GM19463 (cell line): ENCODE results near the gene TAS2R60.
"Not testable (repeated sequence)": the region's sequence is repeated elsewhere in the genome, so short reads cannot be mapped to it uniquely, and the experiment has no call there.

Experiments used
- ATAC-seq: cut with Tn5 transposase; IDR thresholded peaks from one replicate; pipeline ENCODE4 v1.9.1; 2021; ENCODE audit warnings: mild to moderate bottlenecking, moderate library complexity; ENCODE audit not compliant: unreplicated experiment

Gene TAS2R60

GRCh38 chr7:143410521-143411004, 32.7 kb upstream of the TAS2R60 start:
- no peak for ATAC-seq

- no peak for ATAC-seq
Measured at GRCh38 chr7:143411976-143412708, 31.1 kb upstream of the TAS2R60 start.

DNA sequence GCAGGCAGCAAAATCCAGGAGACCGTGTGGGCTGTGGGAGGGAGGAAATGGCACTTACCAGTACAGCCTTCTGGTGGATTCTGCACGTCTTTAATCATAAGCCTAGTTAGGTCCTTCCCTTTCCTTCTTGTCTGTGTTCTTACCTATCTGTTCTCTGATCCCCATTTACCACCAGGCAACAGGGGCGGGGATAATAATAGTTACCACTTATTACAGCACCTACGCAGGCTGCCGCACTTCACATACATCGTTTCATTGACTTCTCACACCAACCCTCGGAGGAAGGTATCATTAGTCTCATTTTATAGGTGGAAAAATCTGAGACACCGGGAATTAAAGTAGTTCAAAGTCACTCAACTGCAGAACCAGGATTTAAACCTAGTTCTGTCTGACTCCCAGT, 30.1 kb upstream of the TAS2R60 start:
- no peak for ATAC-seq

DNA sequence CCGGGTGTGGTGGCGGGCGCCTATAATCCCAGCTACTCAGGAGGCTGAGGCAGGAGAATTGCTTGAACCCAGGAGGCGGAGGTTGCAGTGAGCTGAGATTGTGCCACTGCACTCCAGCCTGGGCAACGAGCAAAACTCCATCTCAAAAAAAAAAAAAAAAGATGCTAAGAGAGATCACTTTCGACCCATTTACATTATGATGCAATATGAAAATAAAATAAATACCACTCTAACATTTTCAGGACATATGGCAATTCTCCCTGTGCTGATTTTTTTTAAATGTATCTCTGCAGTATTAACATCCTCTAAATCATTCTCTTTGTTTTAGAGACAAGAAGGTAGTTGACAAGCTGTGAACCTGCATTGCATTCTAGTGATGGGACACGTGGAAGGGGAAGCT, 28.0 kb upstream of the TAS2R60 start:
- ATAC-seq: not testable (repeated sequence)

DNA sequence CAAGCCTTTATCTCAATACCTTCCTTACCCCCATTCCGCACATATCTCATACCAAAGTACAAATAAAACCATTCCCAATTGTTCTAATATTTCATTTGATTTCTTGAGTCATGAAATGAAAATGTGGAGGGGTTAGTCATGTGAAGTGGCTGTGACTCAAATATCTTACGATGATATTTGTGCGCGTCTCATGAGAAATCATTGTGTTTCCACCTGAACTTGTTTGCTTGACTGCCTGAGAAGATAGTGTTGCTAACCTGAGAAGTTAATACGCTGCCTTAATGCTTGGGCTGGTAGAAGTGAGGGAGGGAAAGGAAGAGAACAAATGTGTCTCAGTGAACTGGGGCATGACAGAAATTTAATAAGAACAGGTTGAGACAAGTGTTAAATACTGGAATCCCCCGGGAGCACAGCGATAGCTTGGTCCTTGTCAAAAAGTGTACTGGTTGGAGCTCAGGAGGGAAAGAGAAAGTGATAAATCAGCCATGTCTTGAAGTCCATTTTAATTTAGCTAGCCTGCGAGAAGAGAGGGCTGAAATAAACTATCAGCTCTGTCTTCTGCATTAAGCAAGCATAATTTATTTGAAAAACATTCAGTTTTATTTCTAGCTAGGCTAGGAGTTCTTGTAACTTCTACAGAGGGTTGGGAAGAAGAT, 27.4 kb upstream of the TAS2R60 start:
- ATAC-seq: no peak

DNA sequence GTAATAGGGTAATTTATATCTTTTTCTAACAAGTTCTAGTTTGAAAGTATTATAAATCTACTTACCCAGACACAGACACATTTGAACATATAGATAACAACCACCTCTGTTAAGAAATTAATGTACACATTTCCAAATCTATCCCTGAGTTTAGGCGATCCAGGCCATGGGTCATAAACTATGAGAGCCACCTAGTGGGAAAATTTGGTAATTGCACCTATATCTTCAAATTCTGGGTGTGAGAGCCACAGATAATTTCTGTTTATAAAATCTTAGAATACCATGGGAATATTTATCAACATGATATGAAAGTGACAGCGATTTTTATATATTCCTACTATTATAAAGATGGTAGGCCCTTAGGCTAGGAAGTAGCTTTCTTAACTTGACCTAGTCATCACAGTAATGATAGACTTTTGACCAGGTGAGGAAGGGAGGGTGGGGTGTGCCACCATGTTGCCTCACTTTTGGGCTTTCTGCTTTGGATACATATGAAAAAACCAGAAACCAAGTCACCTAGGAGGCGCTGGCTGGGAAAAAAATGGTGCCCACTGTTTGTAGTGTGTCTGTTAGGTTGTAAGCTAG, 26.6 kb upstream of the TAS2R60 start:
- no peak for ATAC-seq

DNA sequence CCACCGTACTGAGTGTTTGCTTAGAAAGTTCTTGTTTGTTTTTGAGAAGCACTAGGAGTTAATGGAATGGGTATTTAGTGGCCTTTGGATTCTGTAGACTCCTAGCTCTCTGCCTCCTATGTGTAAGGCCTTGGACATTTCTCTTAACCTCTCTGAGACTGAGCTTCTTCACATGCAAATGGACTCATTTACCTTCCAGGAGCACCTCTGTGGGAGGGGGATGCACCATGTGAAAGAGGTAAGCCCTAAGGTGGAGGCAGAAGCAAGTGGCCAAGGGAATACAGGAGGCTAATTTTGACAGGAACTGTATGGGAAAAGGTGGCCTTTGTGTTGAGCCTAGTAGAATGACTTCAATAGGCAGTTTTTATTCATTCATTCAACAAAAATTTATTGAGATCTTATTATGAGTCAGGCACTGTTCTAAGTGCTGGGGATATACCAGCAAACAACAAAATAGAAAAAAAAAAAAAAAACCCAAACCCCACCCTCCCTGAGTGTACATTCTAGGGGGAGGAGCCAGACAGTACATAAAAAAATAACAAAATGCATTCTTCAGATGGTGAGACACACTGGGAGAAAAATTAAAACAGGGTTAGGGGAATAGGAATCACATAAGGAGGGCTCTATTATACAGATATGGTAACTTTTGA, 25.4 kb upstream of the TAS2R60 start:
- no peak for ATAC-seq

- no peak for ATAC-seq
Measured at GRCh38 chr7:143418681-143419458, 24.4 kb upstream of the TAS2R60 start.

- no peak for ATAC-seq
Measured at GRCh38 chr7:143419880-143420279, 23.4 kb upstream of the TAS2R60 start.

DNA sequence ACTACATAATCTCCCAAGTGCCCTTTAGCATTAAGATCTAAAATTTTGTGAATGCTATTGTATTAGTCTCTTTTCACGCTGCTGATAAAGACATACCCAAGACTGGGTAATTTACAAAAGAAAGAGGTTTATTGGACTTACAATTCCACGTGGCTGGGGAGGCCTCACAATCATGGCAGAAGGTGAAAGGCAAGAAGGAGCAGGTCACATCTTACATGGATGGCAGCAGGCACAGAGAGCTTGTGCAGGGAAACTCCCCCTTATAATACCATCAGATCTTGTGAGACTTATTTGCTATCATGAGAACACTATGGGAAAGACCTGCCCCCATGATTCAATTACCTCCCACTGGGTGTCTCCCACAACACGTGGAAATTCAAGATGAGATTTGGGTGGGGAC, 22.6 kb upstream of the TAS2R60 start:
- not testable (repeated sequence) for ATAC-seq

DNA sequence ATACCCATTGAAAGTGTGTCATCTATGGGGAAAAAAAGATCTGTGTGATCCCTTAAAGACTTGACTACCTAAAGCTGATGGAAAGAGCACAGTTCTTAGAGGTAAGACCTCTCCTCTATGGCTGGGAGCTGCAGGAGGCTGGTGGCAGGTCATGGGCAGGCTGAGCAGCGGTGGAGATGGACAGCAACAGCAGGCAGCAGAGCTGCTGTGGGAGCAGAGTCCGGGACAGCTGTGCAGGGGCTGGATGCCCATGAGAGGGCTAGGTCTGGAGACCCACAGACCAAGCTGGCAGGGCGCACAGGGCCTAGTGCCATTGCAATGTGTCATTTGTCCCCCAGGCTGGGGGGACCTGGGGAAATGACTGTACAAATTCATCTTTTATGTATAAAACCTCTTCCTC, 21.2 kb upstream of the TAS2R60 start:
- no peak for ATAC-seq

GRCh38 chr7:143424476-143424875, 18.8 kb upstream of the TAS2R60 start:
- ATAC-seq: not testable (repeated sequence)

GRCh38 chr7:143426479-143427142, 16.6 kb upstream of the TAS2R60 start:
- no peak for ATAC-seq

GRCh38 chr7:143429770-143430698, 13.2 kb upstream of the TAS2R60 start:
- ATAC-seq: no peak

DNA sequence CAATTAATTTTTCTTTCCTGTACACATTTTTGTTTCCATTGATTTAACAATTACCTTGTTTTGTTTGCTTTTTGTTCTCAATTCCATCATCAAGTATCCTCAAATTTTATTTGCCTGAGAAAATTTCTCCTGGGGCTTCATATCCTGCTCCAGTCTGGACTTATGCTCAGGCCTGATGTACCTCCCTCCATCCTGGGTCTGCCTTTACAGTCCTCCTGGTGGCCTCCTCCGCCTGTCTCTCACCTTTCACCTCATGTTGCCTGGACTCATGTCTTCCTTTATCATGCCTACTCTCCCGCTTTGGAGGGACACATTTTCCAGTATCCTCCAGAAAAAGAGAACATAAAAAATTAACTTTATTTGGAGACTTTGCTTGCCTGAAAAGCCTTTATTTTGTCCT, 12.1 kb upstream of the TAS2R60 start:
- ATAC-seq: no peak

- no peak for ATAC-seq
Measured at GRCh38 chr7:143433759-143434158, 9.5 kb upstream of the TAS2R60 start.

- ATAC-seq: no peak
Measured at GRCh38 chr7:143434660-143435059, 8.6 kb upstream of the TAS2R60 start.

DNA sequence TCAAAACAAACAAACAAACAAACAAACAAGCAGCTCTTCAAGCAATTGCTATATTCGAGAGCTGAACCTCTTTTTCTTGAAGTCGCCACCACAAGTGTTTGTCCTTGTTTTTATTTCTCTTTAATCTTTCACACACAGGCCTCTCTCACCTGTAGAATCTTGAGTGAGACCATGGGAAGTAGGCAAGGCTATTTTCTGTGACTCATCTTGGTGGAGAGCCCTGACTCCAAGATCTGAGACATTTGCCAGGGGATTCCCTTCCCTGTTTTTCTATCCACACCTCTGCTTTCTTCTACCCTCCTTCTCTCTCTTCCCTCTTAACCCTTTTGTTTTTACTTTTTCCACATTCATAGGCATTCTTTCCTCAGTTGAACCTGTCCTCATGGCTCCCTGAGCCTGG, 8.0 kb upstream of the TAS2R60 start:
- no peak for ATAC-seq

DNA sequence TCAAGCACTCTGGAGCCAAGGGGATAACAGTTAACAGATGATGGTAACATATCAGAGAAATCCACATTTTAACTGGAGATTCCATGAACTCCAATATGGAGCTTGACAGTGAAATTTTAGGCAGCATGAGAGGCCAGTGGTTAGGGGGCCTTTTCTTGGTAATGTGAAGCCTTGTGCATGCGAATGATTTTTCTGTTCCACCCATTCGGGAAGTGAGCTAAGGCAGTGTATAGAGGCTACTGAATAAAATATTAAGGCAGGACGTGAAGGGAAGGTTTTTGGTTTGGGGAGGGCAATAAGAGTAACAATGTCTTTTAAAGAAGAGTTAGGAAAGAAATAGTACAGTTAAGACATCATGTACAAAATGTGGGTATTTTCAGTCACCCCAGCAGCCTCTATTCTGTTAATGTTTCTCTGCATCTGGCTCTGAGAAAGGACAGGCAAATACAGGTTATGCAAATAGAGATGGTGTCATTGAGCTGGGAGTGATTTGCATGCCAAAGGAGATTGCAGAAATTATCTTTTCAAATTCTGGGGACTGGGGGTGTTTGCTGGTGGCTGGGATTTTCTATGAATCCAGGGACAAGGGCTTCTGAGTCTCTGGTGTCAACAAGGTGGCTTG, 6.8 kb upstream of the TAS2R60 start:
- peak; percentile 75 for ATAC-seq
